NCI-H1105 treated with DMSO at 0.1 percent for 48 hours (cell line): ENCODE measurements around the gene C9orf50.
"Not testable (repeated sequence)": the region's sequence is repeated elsewhere in the genome, so short reads cannot be mapped to it uniquely, and the experiment has no call there.

Source experiments
- DNase-seq: peaks from one replicate; lab custom pipeline; 2025; lab: John Stamatoyannopoulos, UW

Gene C9orf50

GRCh38 chr9:129620669-129621295, at the start of gene C9orf50:
Gene C9orf50, minus strand, starts transcription at chr9:129621101. Its CDS starts 527 bp downstream, at chr9:129620574.
- peak; percentile 71 for DNase-seq

- DNase-seq = no peak
These were observed 49.0 kb upstream of the C9orf50 start for GRCh38 chr9:129669946-129670345.

- no peak for DNase-seq
These were observed 48.3 kb upstream of the C9orf50 start for GRCh38 chr9:129669141-129669718.

GRCh38 chr9:129667850-129668249, 46.9 kb upstream of the C9orf50 start:
- no peak for DNase-seq

GRCh38 chr9:129667378-129667777, 46.5 kb upstream of the C9orf50 start:
- DNase-seq = no peak

GRCh38 chr9:129666575-129666974, 45.7 kb upstream of the C9orf50 start:
- no peak for DNase-seq

- no peak for DNase-seq
These were observed 45.1 kb upstream of the C9orf50 start for GRCh38 chr9:129665814-129666520.

- DNase-seq = no peak
These were observed 44.5 kb upstream of the C9orf50 start, which contains the start of gene PRRX2 for GRCh38 chr9:129665389-129665775. Gene PRRX2, plus strand, starts transcription at chr9:129665647. Its CDS starts 221 bp downstream, at chr9:129665868.

GRCh38 chr9:129664746-129665388, 44.0 kb upstream of the C9orf50 start:
- no peak for DNase-seq

- not testable (repeated sequence) for DNase-seq
These were observed 41.3 kb upstream of the C9orf50 start for GRCh38 chr9:129662239-129662638.

- no peak for DNase-seq
These were observed 40.1 kb upstream of the C9orf50 start for GRCh38 chr9:129661029-129661428.

- DNase-seq = no peak
These were observed 36.0 kb upstream of the C9orf50 start for GRCh38 chr9:129656795-129657390.

- no peak for DNase-seq
These were observed 34.8 kb upstream of the C9orf50 start for GRCh38 chr9:129655696-129656095.

- no peak for DNase-seq
These were observed 34.3 kb upstream of the C9orf50 start for GRCh38 chr9:129655154-129655553.

GRCh38 chr9:129654554-129655040, 33.7 kb upstream of the C9orf50 start:
- DNase-seq = no peak

GRCh38 chr9:129653823-129654553, 33.1 kb upstream of the C9orf50 start:
- no peak for DNase-seq

- DNase-seq = no peak
These were observed 29.9 kb upstream of the C9orf50 start for GRCh38 chr9:129650680-129651235.

GRCh38 chr9:129649726-129650679, 29.1 kb upstream of the C9orf50 start:
- DNase-seq = no peak

- DNase-seq = no peak
These were observed 27.8 kb upstream of the C9orf50 start for GRCh38 chr9:129648764-129649115.
